Panc1 (cell line): ENCODE data around the gene OR51B5. TPM values are rescaled to one million over a fixed set of nuclear protein-coding genes. Genes with fewer than 3 reads are reported as not detected.

Experiments
- ATAC-seq: fragments of 200-7000 bp; cut with Tn5 transposase; 2 replicates; pipeline ENCODE4 v1.9.1; 2020; ENCODE audit warnings: mild to moderate bottlenecking, moderate library complexity
- Bru-seq: library from RNA; stranded (reverse); fragments of 400-500 nt; gene quantifications from one replicate; lab custom pipeline; 2021; lab: Mats Ljungman, UMichigan
- BruChase-seq, 2 experiments: library from RNA; stranded (reverse); fragments of 400-500 nt; gene quantifications; one replicate each; lab custom pipeline; 2021; lab: Mats Ljungman, UMichigan
- BruUV-seq: library from RNA; stranded (reverse); fragments of 400-500 nt; replicated peaks from 2 replicates; lab custom pipeline; 2021; lab: Mats Ljungman, UMichigan
- CTCF ChIA-PET: fragments of 300-600 bp; sonication (Branson Sonifier 250); formaldehyde crosslinking; loops from one replicate; lab custom pipeline; 2022; ENCODE audit warnings: antibody characterized with exemption; lab: Charles Lee
- POLR2A ChIA-PET: fragments of 300-600 bp; sonication (Branson Sonifier 250); formaldehyde crosslinking; loops from one replicate; lab custom pipeline; 2022; ENCODE audit warnings: antibody characterized with exemption; lab: Charles Lee
- DNase-seq: peaks from one replicate; pipeline ENCODE4 v3.0.0-alpha.2; 2010; ENCODE audit warnings: low read depth, low spot score
- H3K27ac ChIP-seq: 2 replicates; pipeline ENCODE4 v1.5.1; 2011; ENCODE audit warnings: mild to moderate bottlenecking, low read length, inconsistent platforms
- H3K27me3 ChIP-seq: fragments of 200-500 bp; sonication (Bioruptor generic); 2 replicates; pipeline ENCODE4 v1.6.0; 2014; ENCODE audit warnings: low read length, inconsistent platforms; ENCODE audit not compliant: control insufficient read depth, insufficient read depth
- H3K36me3 ChIP-seq: fragments of 200-500 bp; sonication (Bioruptor generic); 2 replicates; pipeline ENCODE4 v1.5.1; 2014; ENCODE audit warnings: inconsistent platforms, mild to moderate bottlenecking, low read length, moderate library complexity; ENCODE audit not compliant: control insufficient read depth, insufficient read depth
- H3K4me1 ChIP-seq: 2 replicates; pipeline ENCODE4 v1.5.1; 2011; ENCODE audit warnings: inconsistent platforms, mild to moderate bottlenecking, low read length, moderate library complexity; ENCODE audit not compliant: control insufficient read depth, insufficient read depth
- H3K4me3 ChIP-seq, 2 experiments: 2 replicates each; pipeline ENCODE4 v1.5.1; 2011 to 2012; ENCODE audit warnings: low read depth in 2 of 2, low read length in 2 of 2, mild to moderate bottlenecking in 2 of 2, inconsistent platforms in 1 of 2, moderate library complexity in 1 of 2
- H3K9me3 ChIP-seq: fragments of 200-500 bp; sonication (Bioruptor generic); 2 replicates; pipeline ENCODE4 v1.5.1; 2014; ENCODE audit warnings: low read depth, mild to moderate bottlenecking, inconsistent platforms, low read length, moderate library complexity; ENCODE audit not compliant: control insufficient read depth, insufficient read depth
- CTCF ChIP-seq: fragments of 450-650 bp; IDR thresholded peaks from 2 replicates; pipeline ENCODE4 v1.5.1; 2017; ENCODE audit warnings: mild to moderate bottlenecking
- POLR2AphosphoS5 ChIP-seq: IDR thresholded peaks from 2 replicates; pipeline ENCODE4 v1.6.1; 2012; ENCODE audit warnings: mild to moderate bottlenecking, low read depth, low read length, moderate library complexity
- REST ChIP-seq, 2 experiments: IDR thresholded peaks; 2 replicates each; pipeline ENCODE4 v1.6.1; 2011 to 2012; ENCODE audit warnings: low read depth in 2 of 2, control low read depth in 1 of 2, low read length in 1 of 2, mild to moderate bottlenecking in 1 of 2, moderate library complexity in 1 of 2; ENCODE audit not compliant: insufficient read depth in 1 of 2
- SIN3A ChIP-seq: IDR thresholded peaks from 2 replicates; pipeline ENCODE4 v1.6.1; 2012; ENCODE audit warnings: low read depth, mild to moderate bottlenecking, low read length, moderate library complexity, borderline replicate concordance; ENCODE audit not compliant: insufficient read depth
- TCF7L2 ChIP-seq: IDR thresholded peaks from 2 replicates; pipeline ENCODE4 v1.6.1; 2011; ENCODE audit warnings: mild to moderate bottlenecking, low read depth, low read length, inconsistent platforms
- in situ Hi-C: cut with HindIII; loops from 2 replicates; pipeline ENCODE4 v1.10.0; 2016; ENCODE audit warnings: low sequenced_read_pairs, low pct_unique_long_range_greater_than_20kb
- intact Hi-C: fragments of 100-400 bp; cut with micrococcal nuclease; formaldehyde crosslinking; loops from one replicate; pipeline ENCODE4 v1.10.0; 2022; ENCODE audit not compliant: unreplicated experiment
- long read RNA-seq: library from polyadenylated mRNA; unstranded; transcript quantifications from one replicate; pipeline ENCODE4 v2.0.0, GENCODE V29; 2021; ENCODE audit not compliant: unreplicated experiment
- polyA plus RNA-seq: library from polyadenylated mRNA; unstranded; fragments of >200 nt; gene quantifications from one replicate; pipeline ENCODE4 v1.2.1, GENCODE V29; 2012; ENCODE audit warnings: missing spikeins; ENCODE audit not compliant: insufficient read length
- total RNA-seq: library from RNA; stranded (reverse); gene quantifications from one replicate; pipeline ENCODE4 v1.2.1, GENCODE V29; 2021; ENCODE audit not compliant: unreplicated experiment

Gene OR51B5
- not detected for total RNA-seq
- not detected for polyA plus RNA-seq
- Bru-seq, nascent RNA: not detected
- percentile 25 among the genes with signal in this experiment for BruChase-seq, experiment 1, labeled RNA remaining after a 2-hour chase
- BruChase-seq, experiment 2, labeled RNA remaining after a 6-hour chase: not detected
- long read RNA-seq: 0 reads

GRCh38 chr11:5343474-5344335, at the start of gene OR51B5:
Gene OR51B5 (minus strand): TSS chr11:5343524. CDS start chr11:5343524, 0 bp downstream.
- DNase-seq (no peak), ATAC-seq (no peak)
- in situ Hi-C loops (no loop called here), intact Hi-C loops (no loop called here)
- ChIA-PET POLR2A (no interaction called here), CTCF (no interaction called here)
- TF ChIP-seq POLR2AphosphoS5 (no peak), SIN3A (no peak), REST (IDR thresholded peaks at IDR 0.05; ENCODE audit: insufficient read depth in 1 of 2, low read depth in 2 of 2, low read length in 1 of 2) (no peak)
- BruUV-seq: no TSS peak
- Histone ChIP-seq H3K4me1 (no peaks in the 10 kb centered on the region), H3K27me3 (no peaks in the 10 kb centered on the region), H3K4me3 (no peak within 1 kb of the TSS), H3K27ac (no peak within 1 kb of the TSS), H3K9me3 (no peaks in the 10 kb centered on the region), H3K36me3 (no peaks in the 10 kb centered on the region)

GRCh38 chr11:5390210-5390609, 46.9 kb upstream of the OR51B5 start:
- in situ Hi-C loops: no loop called here
- ChIA-PET POLR2A (no interaction called here), CTCF (no interaction called here)
- Histone ChIP-seq H3K27me3 (no peaks in the 10 kb centered on the region), H3K4me3 (no peak overlapping the region), H3K36me3 (no peaks in the 10 kb centered on the region), H3K9me3 (no peaks in the 10 kb centered on the region), H3K27ac (no peak overlapping the region), H3K4me1 (no peaks in the 10 kb centered on the region)
- no TSS peak for BruUV-seq
- ATAC-seq (no peak), DNase-seq (no peak)
- no peak for TF ChIP-seq CTCF
- intact Hi-C loops: no loop called here

- no peak for DNase-seq
- TF ChIP-seq POLR2AphosphoS5 (no peak), TCF7L2 (no peak), SIN3A (no peak), REST (IDR thresholded peaks at IDR 0.05; ENCODE audit: insufficient read depth in 1 of 2, low read depth in 2 of 2, low read length in 1 of 2) (no peak), CTCF (no peak)
- in situ Hi-C loops (no loop called here), intact Hi-C loops (loop anchor here (5.0 kb wide), 1 partner anchor 423 kb away; the partner anchor contains the start of gene OR52N2)
- no peak for ATAC-seq
- H3K27me3 ChIP-seq: no peaks in the 10 kb centered on the region
- H3K36me3 ChIP-seq: no peaks in the 10 kb centered on the region
- H3K4me1 ChIP-seq: no peaks in the 10 kb centered on the region
- no peaks in the 10 kb centered on the region for H3K9me3 ChIP-seq
- no TSS peak for BruUV-seq
- H3K4me3 ChIP-seq: no peak overlapping the region
- no peak overlapping the region for H3K27ac ChIP-seq
- ChIA-PET POLR2A (no interaction called here), CTCF (no interaction called here)
Measured at GRCh38 chr11:5384335-5384734, 41.0 kb upstream of the OR51B5 start.
